ENCODE measurements around the gene COTL1. TPM values are rescaled to one million over a fixed set of nuclear protein-coding genes. Genes with fewer than 3 reads are reported as not detected.

COTL1 gene
- total RNA-seq, 4 donors from 2014 or later = 2.8 to 8.7 (median 6.2) TPM

- Histone ChIP-seq H3K36me3 (no peaks in the 10 kb centered on the region), H3K4me1 (peaks cover 0 to 5% of the 10 kb centered on the region in 2 donors), H3K4me3 (no peak overlapping the region), H3K9me3 (no peaks in the 10 kb centered on the region), H3K27me3 (no peaks in the 10 kb centered on the region), H3K27ac (no peak overlapping the region)
- intact Hi-C loops (cut with DNase I; ENCODE audit: low total_unique reads) = no loop called here
- ATAC-seq (no peak), DNase-seq (peak in 1 of 2 donors; percentile 17)
- peak in 1 of 2 donors; percentile 25 for TF ChIP-seq POLR2A (IDR thresholded peaks at IDR 0.05)
- TF ChIP-seq, protein P1, sequence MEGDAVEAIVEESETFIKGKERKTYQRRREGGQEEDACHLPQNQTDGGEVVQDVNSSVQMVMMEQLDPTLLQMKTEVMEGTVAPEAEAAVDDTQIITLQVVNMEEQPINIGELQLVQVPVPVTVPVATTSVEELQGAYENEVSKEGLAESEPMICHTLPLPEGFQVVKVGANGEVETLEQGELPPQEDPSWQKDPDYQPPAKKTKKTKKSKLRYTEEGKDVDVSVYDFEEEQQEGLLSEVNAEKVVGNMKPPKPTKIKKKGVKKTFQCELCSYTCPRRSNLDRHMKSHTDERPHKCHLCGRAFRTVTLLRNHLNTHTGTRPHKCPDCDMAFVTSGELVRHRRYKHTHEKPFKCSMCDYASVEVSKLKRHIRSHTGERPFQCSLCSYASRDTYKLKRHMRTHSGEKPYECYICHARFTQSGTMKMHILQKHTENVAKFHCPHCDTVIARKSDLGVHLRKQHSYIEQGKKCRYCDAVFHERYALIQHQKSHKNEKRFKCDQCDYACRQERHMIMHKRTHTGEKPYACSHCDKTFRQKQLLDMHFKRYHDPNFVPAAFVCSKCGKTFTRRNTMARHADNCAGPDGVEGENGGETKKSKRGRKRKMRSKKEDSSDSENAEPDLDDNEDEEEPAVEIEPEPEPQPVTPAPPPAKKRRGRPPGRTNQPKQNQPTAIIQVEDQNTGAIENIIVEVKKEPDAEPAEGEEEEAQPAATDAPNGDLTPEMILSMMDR (IDR thresholded peaks at IDR 0.05 in 4 of 5, conservative IDR thresholded peaks at IDR 0.05 in 1 of 5) = no peak
- in situ Hi-C loops (cut with MboI; ENCODE audit: low sequenced_read_pairs in 4 of 4) = no loop called here
These were observed 10.2 kb downstream of the COTL1 start for GRCh38 chr16:84607694-84608093.

- intact Hi-C loops (cut with DNase I; ENCODE audit: low total_unique reads) = no loop called here
- Histone ChIP-seq H3K4me1 (peaks cover 0 to 5% of the 10 kb centered on the region in 2 donors), H3K9me3 (no peaks in the 10 kb centered on the region), H3K4me3 (no peak overlapping the region), H3K27ac (no peak overlapping the region), H3K36me3 (no peaks in the 10 kb centered on the region), H3K27me3 (no peaks in the 10 kb centered on the region)
- no peak for ATAC-seq
- no peak for DNase-seq
- in situ Hi-C loops (cut with MboI; ENCODE audit: low sequenced_read_pairs in 4 of 4) = no loop called here
- TF ChIP-seq, protein P1 (IDR thresholded peaks at IDR 0.05 in 4 of 5, conservative IDR thresholded peaks at IDR 0.05 in 1 of 5) = no peak
- TF ChIP-seq POLR2A (IDR thresholded peaks at IDR 0.05) = no peak
These were observed 10.8 kb downstream of the COTL1 start for GRCh38 chr16:84607061-84607460.

DNA sequence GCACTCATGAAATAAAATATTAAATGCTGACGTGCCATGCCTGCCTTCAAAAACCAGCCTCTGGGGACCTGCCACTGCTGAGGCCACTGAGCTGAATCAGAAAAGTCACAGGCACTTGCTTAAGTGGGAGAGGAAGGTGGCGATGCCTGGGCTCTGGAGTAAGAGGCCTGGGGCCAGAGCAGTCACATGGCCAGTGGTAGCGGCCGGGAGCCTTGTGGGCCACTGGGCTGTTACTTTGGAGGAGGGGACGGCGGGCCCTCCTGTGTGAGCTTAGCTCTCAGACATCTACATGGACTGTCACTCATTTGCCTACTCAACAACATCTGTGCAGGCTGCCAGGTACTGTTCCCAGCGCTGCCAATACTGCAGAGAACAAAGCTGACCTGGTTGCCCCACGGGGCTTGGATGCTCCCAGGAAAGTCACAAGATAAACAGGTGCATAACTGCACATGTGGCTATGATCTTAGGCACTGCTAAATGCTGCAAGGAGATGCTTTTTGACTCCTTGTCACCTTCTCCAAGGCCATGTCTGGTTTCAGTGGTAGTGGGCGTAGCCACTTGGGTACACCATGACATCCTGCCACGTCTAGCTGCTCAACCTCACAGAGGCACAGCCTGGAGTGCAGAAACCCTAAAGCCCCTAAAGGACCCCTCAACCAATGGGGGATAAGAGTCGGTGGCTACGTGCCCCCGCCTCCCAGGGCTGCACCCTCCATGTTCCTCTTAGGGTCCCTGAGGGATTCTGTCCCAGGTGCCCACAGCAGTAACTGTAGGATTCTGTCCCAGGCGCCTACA, 11.6 kb downstream of the COTL1 start:
- peaks cover 0 to 5% of the 10 kb centered on the region in 2 donors for H3K4me1 ChIP-seq
- H3K27me3 ChIP-seq = no peaks in the 10 kb centered on the region
- in situ Hi-C loops (cut with MboI; ENCODE audit: low sequenced_read_pairs in 4 of 4) (no loop called here), intact Hi-C loops (cut with DNase I; ENCODE audit: low total_unique reads) (no loop called here)
- TF ChIP-seq, protein P1 (IDR thresholded peaks at IDR 0.05 in 4 of 5, conservative IDR thresholded peaks at IDR 0.05 in 1 of 5) = no peak
- TF ChIP-seq POLR2A (IDR thresholded peaks at IDR 0.05) = no peak
- H3K27ac ChIP-seq = no peak overlapping the region
- no peaks in the 10 kb centered on the region for H3K9me3 ChIP-seq
- H3K36me3 ChIP-seq = no peaks in the 10 kb centered on the region
- no peak overlapping the region for H3K4me3 ChIP-seq
- DNase-seq (no peak), ATAC-seq (no peak)

DNA sequence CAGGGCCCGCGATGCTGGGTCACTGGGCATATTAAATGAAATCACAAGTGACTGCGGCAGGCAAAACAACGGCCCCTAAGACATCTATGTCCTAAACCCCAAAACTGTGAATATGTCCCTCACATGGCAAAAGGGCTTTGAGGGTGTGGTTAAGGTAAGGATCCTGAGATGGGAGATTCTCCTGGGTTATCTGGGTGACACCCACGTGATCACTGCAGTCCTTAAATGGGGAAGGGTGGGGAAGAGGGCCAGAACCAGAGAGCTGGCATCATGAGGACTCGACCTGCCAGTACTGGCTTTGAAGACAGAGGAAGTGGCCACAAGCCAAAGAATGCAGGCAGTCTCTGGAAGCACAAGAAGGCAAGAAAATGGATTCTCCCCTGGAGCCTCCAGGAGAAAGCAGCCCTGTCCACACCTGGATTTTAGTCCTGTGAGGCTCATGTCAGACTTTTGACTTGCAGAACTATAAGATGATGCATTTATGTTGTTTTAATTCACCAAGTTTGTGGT, 12.5 kb downstream of the COTL1 start:
- Histone ChIP-seq H3K4me3 (no peak overlapping the region), H3K36me3 (no peaks in the 10 kb centered on the region), H3K27me3 (no peaks in the 10 kb centered on the region), H3K9me3 (no peaks in the 10 kb centered on the region), H3K27ac (no peak overlapping the region), H3K4me1 (peaks cover 0 to 5% of the 10 kb centered on the region in 2 donors)
- ATAC-seq (no peak), DNase-seq (no peak)
- intact Hi-C loops (cut with DNase I; ENCODE audit: low total_unique reads) (no loop called here), in situ Hi-C loops (cut with MboI; ENCODE audit: low sequenced_read_pairs in 4 of 4) (no loop called here)
- TF ChIP-seq, protein P1 (IDR thresholded peaks at IDR 0.05 in 4 of 5, conservative IDR thresholded peaks at IDR 0.05 in 1 of 5) = no peak
- TF ChIP-seq POLR2A (IDR thresholded peaks at IDR 0.05) = no peak
